OCI-LY1 (cell line): ENCODE results near the gene CDH20.

Source experiments
- EZH2 ChIP-seq: fragments of 200-600 bp; sonication (generic), shearing (Covaris generic); IDR thresholded peaks from 2 replicates; pipeline ENCODE4 v1.8.0; 2017; ENCODE audit warnings: borderline replicate concordance, mixed run types, mild to moderate bottlenecking, antibody characterized with exemption, low read length, moderate library complexity, mixed read lengths
- TF ChIP-seq, protein P1 (sequence below): fragments of 200-600 bp; sonication (generic), shearing (Covaris generic); IDR thresholded peaks from 2 replicates; pipeline ENCODE4 v1.5.1; 2017; ENCODE audit warnings: mild to moderate bottlenecking, antibody characterized with exemption, low read length, moderate library complexity, mixed read lengths

DNA sequence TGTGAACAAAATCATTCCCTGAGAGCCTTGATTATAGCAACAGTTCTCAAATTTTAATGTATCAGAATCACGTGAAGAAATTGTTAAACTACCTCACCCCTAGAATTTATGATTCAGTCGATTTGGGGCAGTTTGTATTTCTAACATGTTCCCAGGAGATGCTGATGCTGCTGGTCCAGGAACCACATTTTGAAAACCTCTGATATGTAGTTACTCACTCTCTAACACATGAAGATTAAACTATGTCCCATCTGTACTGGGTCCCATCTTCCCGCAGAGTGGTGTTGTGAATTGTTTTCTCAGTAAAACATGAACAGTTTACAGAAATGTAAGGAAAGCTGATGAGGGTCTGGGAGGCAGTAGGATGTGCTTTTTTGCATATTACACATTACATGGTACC, 223.1 kb downstream of the CDH20 start:
- TF ChIP-seq, protein P1, sequence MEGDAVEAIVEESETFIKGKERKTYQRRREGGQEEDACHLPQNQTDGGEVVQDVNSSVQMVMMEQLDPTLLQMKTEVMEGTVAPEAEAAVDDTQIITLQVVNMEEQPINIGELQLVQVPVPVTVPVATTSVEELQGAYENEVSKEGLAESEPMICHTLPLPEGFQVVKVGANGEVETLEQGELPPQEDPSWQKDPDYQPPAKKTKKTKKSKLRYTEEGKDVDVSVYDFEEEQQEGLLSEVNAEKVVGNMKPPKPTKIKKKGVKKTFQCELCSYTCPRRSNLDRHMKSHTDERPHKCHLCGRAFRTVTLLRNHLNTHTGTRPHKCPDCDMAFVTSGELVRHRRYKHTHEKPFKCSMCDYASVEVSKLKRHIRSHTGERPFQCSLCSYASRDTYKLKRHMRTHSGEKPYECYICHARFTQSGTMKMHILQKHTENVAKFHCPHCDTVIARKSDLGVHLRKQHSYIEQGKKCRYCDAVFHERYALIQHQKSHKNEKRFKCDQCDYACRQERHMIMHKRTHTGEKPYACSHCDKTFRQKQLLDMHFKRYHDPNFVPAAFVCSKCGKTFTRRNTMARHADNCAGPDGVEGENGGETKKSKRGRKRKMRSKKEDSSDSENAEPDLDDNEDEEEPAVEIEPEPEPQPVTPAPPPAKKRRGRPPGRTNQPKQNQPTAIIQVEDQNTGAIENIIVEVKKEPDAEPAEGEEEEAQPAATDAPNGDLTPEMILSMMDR: no peak
- TF ChIP-seq EZH2: no peak
